ENCODE measurements around the gene TSPEAR. TPM values are rescaled to one million over a fixed set of nuclear protein-coding genes. Genes with fewer than 3 reads are reported as not detected.

The TSPEAR gene
- total RNA-seq, 2 experiments from 2014 or later: not detected

- TF ChIP-seq CTCF (IDR thresholded peaks at IDR 0.05): no peak
- no peaks in the 10 kb centered on the region for H3K27me3 Mint-ChIP-seq
- DNase-seq: no peak
- intact Hi-C loops (cut with micrococcal nuclease): no loop called here
- H3K27ac Mint-ChIP-seq: no peak overlapping the region
- H3K36me3 Mint-ChIP-seq (ENCODE audit: low read depth): no peaks in the 10 kb centered on the region
- CTCF ChIA-PET: interaction anchor here (2.2 kb wide), 1 partner anchor 21 kb away, joined by 5 read pairs; no protein-coding TSS in a partner anchor
- ATAC-seq: no peak
- H3K4me1 Mint-ChIP-seq (ENCODE audit: low read depth): no peaks in the 10 kb centered on the region
- no peaks in the 10 kb centered on the region for H3K9me3 Mint-ChIP-seq
- no peak overlapping the region for H3K4me3 Mint-ChIP-seq
- POLR2A ChIA-PET: no interaction called here
These were observed 179.5 kb downstream of the TSPEAR start for GRCh38 chr21:44531606-44532564.

GRCh38 chr21:44530903-44531605, 180.3 kb downstream of the TSPEAR start:
- no peak overlapping the region for H3K4me3 Mint-ChIP-seq
- ATAC-seq (no peak), DNase-seq (no peak)
- no peaks in the 10 kb centered on the region for H3K36me3 Mint-ChIP-seq (ENCODE audit: low read depth)
- ChIA-PET POLR2A (no interaction called here), CTCF (interaction anchor here (2.2 kb wide), 1 partner anchor 21 kb away, joined by 5 read pairs; no protein-coding TSS in a partner anchor)
- no peak for TF ChIP-seq CTCF (IDR thresholded peaks at IDR 0.05)
- H3K27me3 Mint-ChIP-seq: no peaks in the 10 kb centered on the region
- H3K4me1 Mint-ChIP-seq (ENCODE audit: low read depth): no peaks in the 10 kb centered on the region
- H3K27ac Mint-ChIP-seq: no peak overlapping the region
- intact Hi-C loops (cut with micrococcal nuclease): no loop called here
- H3K9me3 Mint-ChIP-seq: no peaks in the 10 kb centered on the region

DNA sequence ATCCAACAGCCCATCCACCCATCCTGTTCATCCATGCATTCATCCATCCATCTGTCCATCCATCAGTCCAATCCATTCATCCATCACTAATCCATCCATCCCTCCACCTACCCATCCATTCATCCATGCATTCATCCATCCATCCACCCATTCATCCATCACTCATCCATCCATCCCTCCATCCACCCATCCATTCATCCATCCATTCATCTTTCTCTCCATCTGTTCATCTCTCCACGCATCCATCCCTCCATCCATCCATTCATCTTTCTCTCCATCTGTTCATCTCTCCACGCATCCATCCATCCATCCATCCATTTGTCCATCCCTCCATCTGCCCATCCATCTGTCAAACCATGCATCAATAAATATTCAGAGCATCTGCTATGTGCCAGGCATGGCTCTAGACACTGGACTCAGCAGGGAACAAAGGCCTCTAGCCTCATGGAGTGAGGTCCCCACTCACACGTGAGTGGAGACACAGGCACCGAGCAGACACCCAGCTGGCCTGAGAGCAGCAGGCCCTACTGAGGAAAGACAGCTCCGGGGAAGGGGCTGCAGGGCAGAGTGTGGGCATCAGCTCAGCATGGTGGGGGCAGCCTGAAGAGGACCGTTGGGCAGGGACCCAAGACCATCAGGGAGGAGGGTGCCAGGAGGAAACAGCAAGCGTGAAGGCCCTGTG, 181.0 kb downstream of the TSPEAR start:
- CTCF ChIA-PET: no interaction called here
- POLR2A ChIA-PET: no interaction called here
- no peaks in the 10 kb centered on the region for H3K4me1 Mint-ChIP-seq (ENCODE audit: low read depth)
- intact Hi-C loops (cut with micrococcal nuclease): no loop called here
- ATAC-seq (no peak), DNase-seq (no peak)
- no peak overlapping the region for H3K4me3 Mint-ChIP-seq
- no peak overlapping the region for H3K27ac Mint-ChIP-seq
- H3K36me3 Mint-ChIP-seq (ENCODE audit: low read depth): no peaks in the 10 kb centered on the region
- H3K9me3 Mint-ChIP-seq: no peaks in the 10 kb centered on the region
- no peak for TF ChIP-seq CTCF (IDR thresholded peaks at IDR 0.05)
- no peaks in the 10 kb centered on the region for H3K27me3 Mint-ChIP-seq

- ATAC-seq (no peak), DNase-seq (no peak)
- Mint-ChIP-seq H3K36me3 (ENCODE audit: low read depth) (no peaks in the 10 kb centered on the region), H3K4me3 (no peak overlapping the region), H3K27ac (no peak overlapping the region), H3K9me3 (no peaks in the 10 kb centered on the region), H3K4me1 (ENCODE audit: low read depth) (no peaks in the 10 kb centered on the region), H3K27me3 (no peaks in the 10 kb centered on the region)
- POLR2A ChIA-PET: no interaction called here
- intact Hi-C loops (cut with micrococcal nuclease): no loop called here
- TF ChIP-seq CTCF (IDR thresholded peaks at IDR 0.05): no peak
- CTCF ChIA-PET: no interaction called here
These were observed 181.8 kb downstream of the TSPEAR start for GRCh38 chr21:44529503-44530125.
